MM.1S (cell line): ENCODE measurements around the gene CLEC16A.

Experiments used
- CTCF ChIP-seq: fragments of 300-600 bp; sonication (generic); IDR thresholded peaks from 2 replicates; pipeline ENCODE4 v1.5.1; 2016; ENCODE audit warnings: antibody characterized with exemption, low read length, mixed read lengths
- EZH2phosphoT487 ChIP-seq: fragments of 300-600 bp; sonication (generic); IDR thresholded peaks from 2 replicates; pipeline ENCODE4 v1.6.1; 2018; ENCODE audit warnings: antibody characterized with exemption, low read length

GRCh38 chr16:11208916-11209665 lies 264.7 kb downstream of the CLEC16A start:
- TF ChIP-seq CTCF (no peak), EZH2phosphoT487 (no peak)
